NCI-H524 (cell line): ENCODE data around the gene FBXO10.
"Not testable (repeated sequence)": the region's sequence is repeated elsewhere in the genome, so short reads cannot be mapped to it uniquely, and the experiment has no call there.

Experiments
- DNase-seq, 2 experiments: peaks; one replicate each; lab custom pipeline; 2025; lab: John Stamatoyannopoulos, UW

Gene FBXO10, protein sequence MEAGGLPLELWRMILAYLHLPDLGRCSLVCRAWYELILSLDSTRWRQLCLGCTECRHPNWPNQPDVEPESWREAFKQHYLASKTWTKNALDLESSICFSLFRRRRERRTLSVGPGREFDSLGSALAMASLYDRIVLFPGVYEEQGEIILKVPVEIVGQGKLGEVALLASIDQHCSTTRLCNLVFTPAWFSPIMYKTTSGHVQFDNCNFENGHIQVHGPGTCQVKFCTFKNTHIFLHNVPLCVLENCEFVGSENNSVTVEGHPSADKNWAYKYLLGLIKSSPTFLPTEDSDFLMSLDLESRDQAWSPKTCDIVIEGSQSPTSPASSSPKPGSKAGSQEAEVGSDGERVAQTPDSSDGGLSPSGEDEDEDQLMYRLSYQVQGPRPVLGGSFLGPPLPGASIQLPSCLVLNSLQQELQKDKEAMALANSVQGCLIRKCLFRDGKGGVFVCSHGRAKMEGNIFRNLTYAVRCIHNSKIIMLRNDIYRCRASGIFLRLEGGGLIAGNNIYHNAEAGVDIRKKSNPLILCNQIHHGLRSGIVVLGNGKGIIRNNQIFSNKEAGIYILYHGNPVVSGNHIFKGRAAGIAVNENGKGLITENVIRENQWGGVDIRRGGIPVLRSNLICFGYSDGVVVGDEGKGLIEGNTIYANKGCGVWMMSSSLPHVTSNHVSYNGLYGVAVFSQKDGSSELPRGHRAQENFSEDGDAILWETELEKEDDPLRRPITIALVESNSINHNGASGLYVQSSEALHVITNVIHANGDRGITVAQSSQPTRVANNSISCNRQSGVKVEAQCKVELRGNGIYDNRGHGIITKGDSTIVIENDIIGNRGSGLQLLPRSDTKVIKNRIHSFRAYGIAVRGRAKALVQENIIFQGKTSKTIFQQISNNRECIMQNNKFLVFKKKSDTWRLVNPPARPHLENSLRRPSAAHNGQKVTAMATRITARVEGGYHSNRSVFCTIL

GRCh38 chr9:37575921-37576721 is at the start of gene FBXO10:
FBXO10 (minus strand) TSS chr9:37576380; CDS start chr9:37541768, 34,612 bp downstream.
- peak in 1 of 2 experiments; percentile 78 for DNase-seq

GRCh38 chr9:37625758-37626147 is 49.6 kb upstream of the FBXO10 start:
- no peak for DNase-seq

DNA sequence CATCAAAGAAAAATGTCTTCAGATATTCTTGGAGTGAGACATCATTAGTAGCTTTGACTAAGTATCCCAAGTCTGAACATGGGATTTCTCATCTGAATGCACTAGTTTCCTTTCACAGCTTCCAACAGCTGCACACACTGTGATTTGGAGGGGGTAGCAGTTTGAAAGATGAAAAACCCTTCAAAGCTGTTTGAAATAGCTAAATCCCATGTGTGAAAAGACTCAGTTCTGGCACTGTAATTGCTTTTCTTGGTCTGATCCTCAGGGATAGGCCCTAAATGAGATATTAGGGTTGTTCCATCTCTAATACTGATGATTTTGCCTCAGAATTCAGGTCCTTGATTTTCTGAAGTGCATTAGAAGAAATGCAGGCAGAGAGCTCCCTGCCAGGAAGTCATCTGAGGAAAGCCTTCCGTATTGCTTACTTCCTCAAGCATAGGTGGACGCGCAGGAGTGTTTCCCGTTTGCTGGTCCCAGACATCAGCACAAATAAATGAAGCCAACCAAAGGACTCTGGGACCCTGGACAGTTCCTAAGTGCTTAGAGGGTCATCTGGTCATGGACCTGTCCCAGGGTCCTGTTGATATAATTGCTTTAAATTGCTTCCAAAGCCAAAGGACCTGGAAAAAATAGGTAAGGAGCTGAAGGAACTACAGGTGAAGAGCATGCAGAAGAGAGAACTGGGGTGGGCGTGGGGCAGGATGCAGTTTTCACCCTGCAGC is 49.0 kb upstream of the FBXO10 start:
- DNase-seq: peak in 1 of 2 experiments; percentile 6

DNA sequence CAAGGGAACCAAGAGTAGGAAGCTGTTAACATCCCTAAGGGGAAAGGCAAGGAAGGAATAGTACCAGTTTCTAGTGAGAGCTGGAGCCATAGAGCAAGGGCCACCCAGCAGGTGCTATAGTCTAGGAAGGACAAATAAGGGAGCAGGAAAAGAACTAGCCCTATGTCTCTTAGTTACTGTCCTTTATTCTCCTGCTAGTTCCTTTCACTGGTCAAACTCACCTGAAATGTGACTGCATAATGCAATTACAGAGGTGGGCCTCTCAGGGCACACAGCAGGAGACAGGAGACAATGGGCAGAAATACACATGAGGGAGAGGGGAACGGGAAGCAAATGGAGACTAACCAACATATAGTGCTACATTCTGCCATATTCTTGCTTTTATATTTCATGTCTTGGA is 47.9 kb upstream of the FBXO10 start:
- no peak for DNase-seq

DNA sequence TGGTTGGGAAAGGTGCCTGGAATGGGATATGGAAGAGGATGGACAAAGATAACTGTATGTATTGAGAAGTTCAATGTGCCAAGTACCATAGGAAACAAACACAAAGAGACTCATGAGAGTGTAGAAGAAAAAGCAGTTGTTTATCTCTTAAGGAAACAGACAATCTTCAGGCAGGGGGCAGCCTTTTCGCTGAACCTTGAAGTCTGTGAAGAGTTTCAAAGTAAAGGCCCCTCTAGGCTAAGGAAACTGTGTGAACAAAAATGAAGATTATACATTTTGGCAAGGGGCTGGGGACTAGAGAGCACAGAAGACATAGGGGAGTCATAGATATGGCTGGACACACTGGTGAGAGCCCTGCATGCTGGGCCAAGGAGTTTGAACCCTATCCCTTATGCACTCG is 47.1 kb upstream of the FBXO10 start:
- peak in 1 of 2 experiments; percentile 34 for DNase-seq

DNA sequence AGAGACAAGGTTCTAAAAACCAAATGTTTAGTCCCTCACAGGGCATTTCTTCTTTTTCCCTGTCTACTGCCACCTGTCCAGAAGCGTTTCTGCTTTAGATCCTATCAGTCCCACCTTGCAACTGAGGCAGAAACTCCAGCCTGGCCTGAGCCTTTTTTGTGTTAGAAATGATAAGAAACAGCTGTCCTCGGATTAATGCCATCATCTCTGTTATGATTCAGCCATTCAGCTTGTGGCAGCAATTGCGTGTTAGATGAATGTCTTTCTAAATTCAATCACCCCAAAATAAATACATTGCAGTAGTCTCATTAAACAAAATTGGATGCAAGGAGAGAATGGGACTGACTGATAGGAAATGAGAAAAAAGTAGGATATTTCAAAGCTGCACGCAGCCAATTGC is 46.3 kb upstream of the FBXO10 start:
- no peak for DNase-seq

DNA sequence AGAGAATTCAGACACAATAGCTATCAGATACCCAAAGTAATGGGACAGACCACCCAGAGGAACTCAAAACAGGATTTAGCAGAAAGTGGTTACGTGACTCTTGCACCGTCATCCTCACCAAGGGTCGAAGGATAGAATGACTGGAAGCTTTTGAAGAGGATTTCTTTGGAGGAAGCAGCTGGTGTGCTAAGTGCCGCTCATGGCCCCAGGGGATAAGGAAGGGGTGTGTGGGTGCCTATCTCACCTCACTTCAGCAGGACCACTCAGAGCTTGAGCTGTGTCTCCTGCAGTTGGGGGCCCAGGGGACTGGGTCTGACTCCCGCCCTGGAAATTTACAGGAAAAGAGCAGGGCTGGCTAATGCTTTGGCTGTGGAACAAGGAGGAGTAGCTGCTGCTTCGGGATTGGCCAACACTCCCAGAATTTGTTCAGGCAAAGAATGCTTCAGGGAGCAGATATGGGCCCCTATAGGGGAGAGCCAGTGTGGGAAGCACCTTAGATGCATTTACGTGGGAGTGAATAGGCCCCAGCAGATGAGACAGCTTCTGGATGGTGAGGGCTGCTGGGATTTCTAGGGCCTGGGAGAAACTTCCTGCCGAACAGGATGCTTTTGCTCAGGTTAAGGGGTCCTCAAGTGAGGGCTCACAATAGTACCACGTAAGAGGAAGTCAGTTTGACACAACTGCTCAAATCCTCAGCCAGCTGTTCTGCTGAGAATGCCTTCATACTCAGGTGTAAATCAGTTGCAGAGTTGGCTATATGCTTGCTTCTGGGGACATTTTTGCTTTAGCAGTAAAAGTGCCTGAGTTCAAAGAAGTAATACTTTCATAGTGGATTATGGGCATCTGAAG is 45.3 kb upstream of the FBXO10 start:
- peak; percentile 89 to 98 for DNase-seq

DNA sequence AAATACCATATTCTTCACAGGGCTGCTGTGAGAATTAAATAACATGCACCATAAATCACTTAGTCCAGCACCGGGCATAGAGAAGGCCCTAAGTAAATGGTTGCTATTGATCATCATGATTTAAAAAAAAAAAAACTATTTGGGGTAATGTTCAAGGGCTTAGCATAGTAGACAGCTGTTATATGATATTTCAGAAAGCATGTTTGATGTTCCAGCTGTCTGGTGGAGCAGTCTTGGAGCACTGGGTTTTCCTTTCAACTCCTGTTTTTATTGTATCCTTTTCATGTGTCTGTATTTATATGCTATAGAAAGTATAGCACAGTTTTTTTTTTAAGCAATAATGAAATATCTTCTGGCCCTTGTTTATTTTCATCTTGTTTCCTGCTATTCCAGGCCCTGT is 44.2 kb upstream of the FBXO10 start:
- peak in 1 of 2 experiments; percentile 67 for DNase-seq

- DNase-seq: peak in 1 of 2 experiments; percentile 65
These were observed 43.6 kb upstream of the FBXO10 start for GRCh38 chr9:37619806-37620205.

DNA sequence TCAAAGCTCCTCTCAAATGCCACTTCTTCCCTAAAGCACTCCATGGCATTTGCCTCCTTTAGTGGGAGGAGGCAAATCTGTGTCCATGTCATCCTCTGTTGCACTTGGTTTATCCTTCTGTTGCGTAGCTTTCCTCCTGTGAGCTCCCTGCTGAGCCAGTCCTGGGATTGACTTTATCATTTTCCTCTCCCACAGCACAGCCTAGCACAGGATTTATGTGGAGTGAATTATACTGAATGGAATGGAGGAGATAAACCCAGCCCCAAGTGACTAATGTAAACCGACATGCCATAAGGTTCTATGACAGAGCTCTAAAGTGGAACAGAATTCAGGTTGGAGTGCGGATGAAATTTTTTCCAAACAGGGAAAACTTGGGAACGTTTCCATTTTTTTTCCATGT is 42.6 kb upstream of the FBXO10 start:
- peak; percentile 56 to 74 for DNase-seq

DNA sequence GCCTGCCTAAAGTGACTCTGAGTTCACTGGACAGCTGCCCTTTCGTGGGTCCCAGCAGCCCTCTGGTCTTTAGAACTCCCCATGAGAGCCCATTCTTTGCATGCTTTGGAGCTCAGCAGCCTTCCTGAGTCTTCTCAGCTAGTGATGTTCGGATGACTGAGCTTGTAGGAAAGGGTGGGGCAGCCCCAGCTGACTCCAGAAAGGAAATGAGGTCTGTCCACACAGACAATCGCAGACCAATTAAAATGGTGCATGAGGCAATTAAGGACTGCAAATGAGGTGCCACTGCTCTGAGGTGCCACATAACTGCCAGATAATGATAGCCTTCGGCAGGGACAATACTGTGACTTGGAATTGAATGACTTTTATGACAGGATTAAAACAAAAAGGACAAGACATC is 41.7 kb upstream of the FBXO10 start:
- DNase-seq: peak in 1 of 2 experiments; percentile 36

- DNase-seq: no peak
These were observed 41.0 kb upstream of the FBXO10 start for GRCh38 chr9:37617161-37617560.

- DNase-seq: no peak
These were observed 35.8 kb upstream of the FBXO10 start for GRCh38 chr9:37611961-37612360.

- no peak for DNase-seq
These were observed 34.8 kb upstream of the FBXO10 start for GRCh38 chr9:37611014-37611413.

- no peak for DNase-seq
These were observed 33.7 kb upstream of the FBXO10 start for GRCh38 chr9:37609735-37610397.

DNA sequence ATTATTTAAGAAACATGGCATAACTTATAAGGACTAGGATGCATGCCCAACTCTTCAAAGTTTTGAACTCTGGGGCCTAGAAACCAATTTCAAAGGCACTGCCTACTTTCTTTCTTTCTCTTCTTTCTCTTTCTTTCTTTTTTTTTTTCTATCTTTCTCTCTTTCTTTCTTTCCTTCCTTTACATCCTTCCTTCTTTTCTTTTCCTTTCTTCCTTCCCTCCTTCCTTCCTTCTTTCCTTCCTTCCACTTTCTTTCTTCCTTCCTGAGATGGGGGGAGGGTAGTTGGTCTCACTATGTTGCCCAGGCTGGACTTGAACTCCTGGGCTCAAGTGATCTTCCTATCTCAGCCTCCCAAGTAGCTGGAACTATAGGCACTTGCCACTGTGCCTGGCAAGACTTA is 32.1 kb upstream of the FBXO10 start:
- no peak for DNase-seq

GRCh38 chr9:37604296-37604695 is 28.1 kb upstream of the FBXO10 start:
- no peak for DNase-seq

- DNase-seq: no peak
These were observed 26.6 kb upstream of the FBXO10 start for GRCh38 chr9:37602817-37603216.

GRCh38 chr9:37602061-37602460 is 25.9 kb upstream of the FBXO10 start:
- DNase-seq: not testable (repeated sequence)

- DNase-seq: no peak
These were observed 20.3 kb upstream of the FBXO10 start for GRCh38 chr9:37596504-37596903.
